Testis (tissue), 3 donors: ENCODE measurements around the gene ME1. TPM values are rescaled to one million over a fixed set of nuclear protein-coding genes. Genes with fewer than 3 reads are reported as not detected.

Experiments
- DNase-seq: peaks from one replicate; pipeline ENCODE4 v3.0.0-alpha.2; 2019
- H3K27ac ChIP-seq, 2 donors: fragments of 200-600 bp; sonication (generic); one replicate each; pipeline ENCODE4 v1.5.1; 2019
- H3K27me3 ChIP-seq: fragments of 200-600 bp; sonication (generic); one replicate; pipeline ENCODE4 v1.5.1; 2019
- H3K36me3 ChIP-seq: fragments of 200-600 bp; sonication (generic); one replicate; pipeline ENCODE4 v1.5.1; 2017; ENCODE audit warnings: low read depth; ENCODE audit errors: missing control alignments
- H3K4me1 ChIP-seq: fragments of 200-600 bp; sonication (generic); one replicate; pipeline ENCODE4 v1.5.1; 2019
- H3K4me3 ChIP-seq, 2 donors: fragments of 200-600 bp; sonication (generic); one replicate each; pipeline ENCODE4 v1.5.1; 2017 to 2019
- H3K9me3 ChIP-seq: fragments of 200-600 bp; sonication (generic); one replicate; pipeline ENCODE4 v1.5.1; 2017
- CTCF ChIP-seq, 3 experiments: fragments of 450-650 bp in 2 of 3; fragments of 200-600 bp in 1 of 3; sonication (generic) in 1 of 3; IDR thresholded peaks; one replicate each; pipeline ENCODE4 v1.5.1; 2016 to 2019; ENCODE audit warnings: antibody characterized with exemption in 3 of 3, mild to moderate bottlenecking in 2 of 3, moderate library complexity in 1 of 3
- POLR2A ChIP-seq: fragments of 450-650 bp; IDR thresholded peaks from one replicate; pipeline ENCODE4 v1.6.1; 2017; ENCODE audit warnings: antibody characterized with exemption, mild to moderate bottlenecking, moderate library complexity
- WGBS, 2 donors: methylation state at CpG; one replicate each; pipeline ENCODE4 v1.1.5; 2018; 5-methylcytosine and 5-hydroxymethylcytosine counted together
- intact Hi-C: fragments of 100-400 bp; cut with DNase I; formaldehyde crosslinking; loops from one replicate; pipeline ENCODE4 v1.15.1; 2023; ENCODE audit warnings: low total_unique reads
- polyA plus RNA-seq: library from polyadenylated mRNA; stranded (reverse); fragments of 350-450 nt; fragmentation: Illumina TruSeq; extraction: RNeasy Lipid Tissue Mini Kit (QIAGEN cat#74804); gene quantifications from one replicate; pipeline ENCODE4 v1.2.3, GENCODE V29; 2014; ENCODE audit warnings: low read depth, low replicate concordance; ENCODE audit not compliant: insufficient read depth
- total RNA-seq, 2 donors: library from RNA; depleted of rRNA; stranded (reverse); fragments of >200 nt; gene quantifications; one replicate each; pipeline ENCODE4 v1.2.3, GENCODE V29; 2016

ME1 gene
- total and polyA plus RNA-seq, 3 donors from 2014 or later: 28.0 to 37.2 (median 32.9) TPM

- DNase-seq: no peak
- no peak overlapping the region for H3K4me3 ChIP-seq
- 76 to 77% methylated on average over 3 of the region's 3 CpGs for WGBS, 2 donors
- TF ChIP-seq POLR2A (no peak), CTCF (IDR thresholded peaks at IDR 0.05) (no peak)
- H3K36me3 ChIP-seq: no peaks in the 10 kb centered on the region
- intact Hi-C loops: no loop called here
- no peaks in the 10 kb centered on the region for H3K27me3 ChIP-seq
- H3K27ac ChIP-seq: no peak overlapping the region
- no peaks in the 10 kb centered on the region for H3K4me1 ChIP-seq
- no peaks in the 10 kb centered on the region for H3K9me3 ChIP-seq
These were observed 19.1 kb downstream of the ME1 start for GRCh38 chr6:83411731-83412130.

- 49 to 87% methylated on average over 1 of the region's 1 CpG for WGBS, 2 donors
- DNase-seq: no peak
- Histone ChIP-seq H3K9me3 (no peaks in the 10 kb centered on the region), H3K4me3 (no peak overlapping the region), H3K27ac (no peak overlapping the region), H3K27me3 (no peaks in the 10 kb centered on the region), H3K4me1 (no peaks in the 10 kb centered on the region), H3K36me3 (no peaks in the 10 kb centered on the region)
- no peak for TF ChIP-seq POLR2A
- TF ChIP-seq CTCF (IDR thresholded peaks at IDR 0.05): no peak
- intact Hi-C loops: no loop called here
These were observed 27.7 kb downstream of the ME1 start for GRCh38 chr6:83403191-83403590.

- no peaks in the 10 kb centered on the region for H3K9me3 ChIP-seq
- intact Hi-C loops: no loop called here
- H3K36me3 ChIP-seq: no peaks in the 10 kb centered on the region
- no peaks in the 10 kb centered on the region for H3K4me1 ChIP-seq
- no peaks in the 10 kb centered on the region for H3K27me3 ChIP-seq
- no peak overlapping the region for H3K27ac ChIP-seq
- TF ChIP-seq CTCF (IDR thresholded peaks at IDR 0.05): no peak
- TF ChIP-seq POLR2A: no peak
- H3K4me3 ChIP-seq: no peak overlapping the region
- WGBS, 2 donors: 69 to 75% methylated on average over 2 of the region's 2 CpGs
- no peak for DNase-seq
These were observed 41.2 kb downstream of the ME1 start for GRCh38 chr6:83389606-83390005.

GRCh38 chr6:83385473-83385872, 45.4 kb downstream of the ME1 start:
- TF ChIP-seq CTCF (IDR thresholded peaks at IDR 0.05) (no peak), POLR2A (no peak)
- no peaks in the 10 kb centered on the region for H3K27me3 ChIP-seq
- DNase-seq: no peak
- H3K9me3 ChIP-seq: no peaks in the 10 kb centered on the region
- no peak overlapping the region for H3K4me3 ChIP-seq
- H3K36me3 ChIP-seq: no peaks in the 10 kb centered on the region
- H3K4me1 ChIP-seq: peaks cover 11% of the 10 kb centered on the region
- 72 to 86% methylated on average over 3 of the region's 3 CpGs for WGBS, 2 donors
- no peak overlapping the region for H3K27ac ChIP-seq
- intact Hi-C loops: no loop called here

GRCh38 chr6:83384751-83385150, 46.1 kb downstream of the ME1 start:
- intact Hi-C loops: no loop called here
- TF ChIP-seq POLR2A (no peak), CTCF (IDR thresholded peaks at IDR 0.05) (no peak)

More at GRCh38 chr6:83384751-83385150, 46.1 kb downstream of the ME1 start:
- DNase-seq: no peak
- no peak overlapping the region for H3K27ac ChIP-seq
- H3K4me3 ChIP-seq: no peak overlapping the region
- H3K9me3 ChIP-seq: no peaks in the 10 kb centered on the region
- no peaks in the 10 kb centered on the region for H3K36me3 ChIP-seq
- H3K27me3 ChIP-seq: no peaks in the 10 kb centered on the region
- H3K4me1 ChIP-seq: peaks cover 11% of the 10 kb centered on the region
